DND-41 (cell line): ENCODE results near the gene ATP1B1.

Experiments
- ATAC-seq: fragments of 200-7000 bp; cut with Tn5 transposase; 3 replicates; pipeline ENCODE4 v1.9.1; 2021; ENCODE audit warnings: low read depth; ENCODE audit not compliant: insufficient read depth
- DNase-seq: peaks from one replicate; pipeline ENCODE4 v3.0.0-alpha.2; 2020
- H2AFZ ChIP-seq: 2 replicates; pipeline ENCODE4 v1.6.0; 2012; ENCODE audit warnings: low read depth, low read length
- H3K27ac ChIP-seq: 2 replicates; pipeline ENCODE4 v1.5.1; 2012; ENCODE audit warnings: low read length, inconsistent platforms
- H3K27me3 ChIP-seq: fragments of 200-600 bp; sonication (generic); 2 replicates; pipeline ENCODE4 v1.6.0; 2012; ENCODE audit warnings: low read length, mild to moderate bottlenecking, inconsistent platforms; ENCODE audit not compliant: insufficient read depth, poor library complexity
- H3K36me3 ChIP-seq: 2 replicates; pipeline ENCODE4 v1.5.1; 2012; ENCODE audit warnings: low read length, inconsistent platforms; ENCODE audit not compliant: insufficient read depth
- H3K4me1 ChIP-seq: 2 replicates; pipeline ENCODE4 v1.5.1; 2012; ENCODE audit warnings: mild to moderate bottlenecking, low read length; ENCODE audit not compliant: insufficient read depth
- H3K4me2 ChIP-seq: 2 replicates; pipeline ENCODE4 v1.6.0; 2012; ENCODE audit warnings: mild to moderate bottlenecking, moderate library complexity, low read length, inconsistent platforms; ENCODE audit not compliant: insufficient read depth
- H3K4me3 ChIP-seq, 2 experiments: fragments of 200-600 bp in 1 of 2; shearing (Covaris generic) in 1 of 2; 2 replicates each; pipeline ENCODE4 v1.5.1; 2012 to 2016; ENCODE audit warnings: inconsistent platforms in 2 of 2, low read length in 2 of 2, mild to moderate bottlenecking in 2 of 2, low read depth in 1 of 2, moderate library complexity in 1 of 2
- H3K79me2 ChIP-seq: 2 replicates; pipeline ENCODE4 v1.6.0; 2012; ENCODE audit warnings: low read length, inconsistent platforms; ENCODE audit not compliant: insufficient read depth
- H3K9ac ChIP-seq: 2 replicates; pipeline ENCODE4 v1.6.0; 2012; ENCODE audit warnings: low read depth, mild to moderate bottlenecking, inconsistent platforms, low read length, moderate library complexity
- H3K9me3 ChIP-seq: 2 replicates; pipeline ENCODE4 v1.5.1; 2012; ENCODE audit warnings: low read length, moderate library complexity, mild to moderate bottlenecking, inconsistent platforms; ENCODE audit not compliant: insufficient read depth, severe bottlenecking
- H4K20me1 ChIP-seq: 2 replicates; pipeline ENCODE4 v1.6.0; 2012; ENCODE audit warnings: low read length; ENCODE audit not compliant: insufficient read depth
- CTCF ChIP-seq: IDR thresholded peaks from 2 replicates; pipeline ENCODE4 v1.5.1; 2012; ENCODE audit warnings: borderline replicate concordance, low read length, moderate library complexity, mild to moderate bottlenecking; ENCODE audit not compliant: poor library complexity, severe bottlenecking; ENCODE audit errors: extremely low read depth
- EZH2 ChIP-seq: IDR thresholded peaks from 3 replicates; pipeline ENCODE4 v1.6.1; 2012; ENCODE audit warnings: borderline replicate concordance, low read depth, mild to moderate bottlenecking, moderate library complexity, low read length, inconsistent platforms; ENCODE audit not compliant: severe bottlenecking

ATP1B1 gene

GRCh38 chr1:169099561-169099960 lies 6.9 kb upstream of the ATP1B1 start:
- H3K9ac ChIP-seq = no peak overlapping the region
- H3K79me2 ChIP-seq = no peaks in the 10 kb centered on the region
- no peaks in the 10 kb centered on the region for H3K9me3 ChIP-seq
- no peak overlapping the region for H3K27ac ChIP-seq
- H2AFZ ChIP-seq = no peak overlapping the region
- no peaks in the 10 kb centered on the region for H4K20me1 ChIP-seq
- ATAC-seq = no peak
- H3K4me1 ChIP-seq = no peaks in the 10 kb centered on the region
- H3K4me3 ChIP-seq = no peak overlapping the region
- DNase-seq = no peak
- H3K36me3 ChIP-seq = no peaks in the 10 kb centered on the region
- H3K27me3 ChIP-seq = peaks cover 18% of the 10 kb centered on the region
- TF ChIP-seq CTCF = no peak
- H3K4me2 ChIP-seq = no peak overlapping the region

GRCh38 chr1:169100208-169100607 lies 6.3 kb upstream of the ATP1B1 start:
- Histone ChIP-seq H3K36me3 (no peaks in the 10 kb centered on the region), H3K27me3 (peaks cover 24% of the 10 kb centered on the region), H3K9me3 (no peaks in the 10 kb centered on the region), H3K27ac (no peak overlapping the region), H4K20me1 (no peaks in the 10 kb centered on the region), H2AFZ (no peak overlapping the region), H3K79me2 (no peaks in the 10 kb centered on the region), H3K4me2 (no peak overlapping the region), H3K9ac (no peak overlapping the region), H3K4me1 (peaks cover 4% of the 10 kb centered on the region), H3K4me3 (no peak overlapping the region)
- DNase-seq (no peak), ATAC-seq (no peak)
- TF ChIP-seq EZH2 = no peak
- no peak for TF ChIP-seq CTCF

DNA sequence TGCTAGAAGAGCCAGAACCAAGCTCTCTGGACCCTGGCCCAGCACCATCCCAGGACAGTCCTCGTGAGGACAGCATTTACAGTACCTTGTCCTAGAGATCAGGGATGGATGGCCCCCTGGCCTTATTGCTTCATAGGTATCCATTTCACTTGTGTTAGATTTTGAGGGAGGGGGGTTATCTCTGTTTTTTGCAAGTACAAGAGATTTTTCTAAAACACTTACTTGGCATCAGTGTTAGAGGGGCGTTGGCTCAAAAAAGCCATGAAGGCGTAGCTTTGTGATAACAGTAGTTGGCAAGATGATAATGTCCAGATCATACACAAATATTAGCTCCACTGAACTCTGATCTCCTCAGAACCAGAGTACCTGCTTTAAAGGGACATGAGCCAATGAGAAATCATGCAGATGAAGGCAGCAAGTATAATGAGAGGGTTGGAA lies 5.8 kb upstream of the ATP1B1 start:
- no peak overlapping the region for H3K4me2 ChIP-seq
- H4K20me1 ChIP-seq = no peaks in the 10 kb centered on the region
- no peak overlapping the region for H3K9ac ChIP-seq
- no peak overlapping the region for H3K4me3 ChIP-seq
- no peak for DNase-seq
- H3K27me3 ChIP-seq = peaks cover 28% of the 10 kb centered on the region
- TF ChIP-seq EZH2 (no peak), CTCF (no peak)
- no peaks in the 10 kb centered on the region for H3K36me3 ChIP-seq
- no peak overlapping the region for H2AFZ ChIP-seq
- peaks cover 9% of the 10 kb centered on the region for H3K4me1 ChIP-seq
- no peak for ATAC-seq
- H3K9me3 ChIP-seq = no peaks in the 10 kb centered on the region
- H3K79me2 ChIP-seq = no peaks in the 10 kb centered on the region
- H3K27ac ChIP-seq = no peak overlapping the region

- Histone ChIP-seq H3K9ac (no peak overlapping the region), H2AFZ (no peak overlapping the region), H3K36me3 (no peaks in the 10 kb centered on the region), H3K9me3 (no peaks in the 10 kb centered on the region), H3K4me2 (no peak overlapping the region), H3K27me3 (peaks cover 37% of the 10 kb centered on the region), H3K79me2 (peaks cover 9% of the 10 kb centered on the region), H3K4me3 (no peak overlapping the region), H3K4me1 (peaks cover 19% of the 10 kb centered on the region), H4K20me1 (no peaks in the 10 kb centered on the region), H3K27ac (no peak overlapping the region)
- TF ChIP-seq EZH2 = no peak
- TF ChIP-seq CTCF = no peak
- no peak for DNase-seq
- ATAC-seq = no peak
Measured at GRCh38 chr1:169102567-169102966, 3.9 kb upstream of the ATP1B1 start.
